ENCODE measurements around the gene INSIG2.

Gene INSIG2

GRCh38 chr2:118119761-118120400, 31.6 kb downstream of the INSIG2 start:
- Histone ChIP-seq H3K4me3 (ENCODE audit: low read depth in 1 of 2, low read length in 1 of 2) (no peak overlapping the region), H3K27ac (no peak overlapping the region), H3K27me3 (no peaks in the 10 kb centered on the region), H3K4me1 (ENCODE audit: control insufficient read depth in 1 of 2, insufficient read depth in 1 of 2, low read depth in 1 of 2, low read length in 1 of 2) (peaks cover 19 to 38% of the 10 kb centered on the region in 2 experiments), H3K36me3 (peaks cover 4% of the 10 kb centered on the region), H3K9me3 (no peaks in the 10 kb centered on the region)
- TF ChIP-seq, protein P1, sequence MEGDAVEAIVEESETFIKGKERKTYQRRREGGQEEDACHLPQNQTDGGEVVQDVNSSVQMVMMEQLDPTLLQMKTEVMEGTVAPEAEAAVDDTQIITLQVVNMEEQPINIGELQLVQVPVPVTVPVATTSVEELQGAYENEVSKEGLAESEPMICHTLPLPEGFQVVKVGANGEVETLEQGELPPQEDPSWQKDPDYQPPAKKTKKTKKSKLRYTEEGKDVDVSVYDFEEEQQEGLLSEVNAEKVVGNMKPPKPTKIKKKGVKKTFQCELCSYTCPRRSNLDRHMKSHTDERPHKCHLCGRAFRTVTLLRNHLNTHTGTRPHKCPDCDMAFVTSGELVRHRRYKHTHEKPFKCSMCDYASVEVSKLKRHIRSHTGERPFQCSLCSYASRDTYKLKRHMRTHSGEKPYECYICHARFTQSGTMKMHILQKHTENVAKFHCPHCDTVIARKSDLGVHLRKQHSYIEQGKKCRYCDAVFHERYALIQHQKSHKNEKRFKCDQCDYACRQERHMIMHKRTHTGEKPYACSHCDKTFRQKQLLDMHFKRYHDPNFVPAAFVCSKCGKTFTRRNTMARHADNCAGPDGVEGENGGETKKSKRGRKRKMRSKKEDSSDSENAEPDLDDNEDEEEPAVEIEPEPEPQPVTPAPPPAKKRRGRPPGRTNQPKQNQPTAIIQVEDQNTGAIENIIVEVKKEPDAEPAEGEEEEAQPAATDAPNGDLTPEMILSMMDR (IDR thresholded peaks at IDR 0.05): no peak

DNA sequence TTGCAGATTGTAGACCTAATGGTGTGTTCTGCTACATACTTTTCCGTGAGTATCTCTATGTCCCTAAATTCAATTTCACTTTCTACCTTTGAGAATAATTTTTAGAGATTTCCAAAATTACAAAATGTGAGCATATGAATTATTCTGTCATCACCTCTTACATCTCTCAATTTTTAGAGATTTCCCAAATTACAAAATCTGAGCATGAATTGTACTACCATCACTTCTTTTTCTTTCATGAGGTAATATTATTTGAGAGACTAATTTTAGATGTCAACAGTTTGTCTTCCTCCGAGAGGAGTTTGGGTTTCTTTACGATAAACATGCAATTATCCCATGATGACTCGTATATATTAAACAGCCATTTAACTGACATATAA, 32.1 kb downstream of the INSIG2 start:
- TF ChIP-seq, protein P1 (IDR thresholded peaks at IDR 0.05): no peak
- H3K4me1 ChIP-seq (ENCODE audit: control insufficient read depth in 1 of 2, insufficient read depth in 1 of 2, low read depth in 1 of 2, low read length in 1 of 2): peaks cover 24 to 43% of the 10 kb centered on the region in 2 experiments
- H3K4me3 ChIP-seq (ENCODE audit: low read depth in 1 of 2, low read length in 1 of 2): no peak overlapping the region

GRCh38 chr2:118121101-118121500, 32.8 kb downstream of the INSIG2 start:
- Histone ChIP-seq H3K4me1 (ENCODE audit: control insufficient read depth in 1 of 2, insufficient read depth in 1 of 2, low read depth in 1 of 2, low read length in 1 of 2) (peaks cover 27 to 49% of the 10 kb centered on the region in 2 experiments), H3K36me3 (peaks cover 2% of the 10 kb centered on the region), H3K9me3 (no peaks in the 10 kb centered on the region), H3K27me3 (no peaks in the 10 kb centered on the region), H3K27ac (no peak overlapping the region), H3K4me3 (ENCODE audit: low read depth in 1 of 2, low read length in 1 of 2) (no peak overlapping the region)
- TF ChIP-seq, protein P1 (IDR thresholded peaks at IDR 0.05): no peak

More for the DNA sequence above, 32.1 kb downstream of the INSIG2 start:
- H3K36me3 ChIP-seq: peaks cover 4% of the 10 kb centered on the region
- H3K9me3 ChIP-seq: no peaks in the 10 kb centered on the region
- H3K27ac ChIP-seq: no peak overlapping the region
- no peaks in the 10 kb centered on the region for H3K27me3 ChIP-seq

DNA sequence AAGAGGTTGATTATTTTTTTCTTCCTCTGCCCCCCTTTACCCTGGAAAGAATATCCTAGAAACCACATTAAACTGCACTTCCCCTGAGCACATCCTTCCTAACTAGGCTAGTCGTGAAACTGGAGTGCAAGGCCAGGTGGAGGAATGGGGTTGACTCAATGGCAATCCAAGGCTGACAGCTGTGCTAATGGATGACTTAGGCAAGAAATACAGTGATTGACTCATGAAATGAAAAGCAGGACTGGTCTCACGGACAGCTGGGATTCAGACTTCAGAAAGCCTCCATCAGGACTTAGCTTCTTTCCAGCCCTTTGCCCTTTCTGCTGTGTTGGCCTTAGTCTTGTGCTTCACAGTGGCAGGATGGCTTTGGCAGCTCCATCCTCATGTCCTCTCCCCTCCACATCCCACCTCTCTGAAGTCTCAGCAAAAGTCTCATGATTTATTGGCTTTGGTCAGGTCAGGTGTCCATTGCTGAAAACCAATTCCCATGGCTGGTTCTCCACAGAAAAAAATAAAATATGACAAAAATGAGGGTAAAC, 33.8 kb downstream of the INSIG2 start:
- no peaks in the 10 kb centered on the region for H3K9me3 ChIP-seq
- H3K27ac ChIP-seq: no peak overlapping the region
- TF ChIP-seq, protein P1 (IDR thresholded peaks at IDR 0.05): no peak
- no peaks in the 10 kb centered on the region for H3K36me3 ChIP-seq
- H3K4me1 ChIP-seq (ENCODE audit: control insufficient read depth in 1 of 2, insufficient read depth in 1 of 2, low read depth in 1 of 2, low read length in 1 of 2): peaks cover 27 to 49% of the 10 kb centered on the region in 2 experiments
- no peak overlapping the region for H3K4me3 ChIP-seq (ENCODE audit: low read depth in 1 of 2, low read length in 1 of 2)
- no peaks in the 10 kb centered on the region for H3K27me3 ChIP-seq

DNA sequence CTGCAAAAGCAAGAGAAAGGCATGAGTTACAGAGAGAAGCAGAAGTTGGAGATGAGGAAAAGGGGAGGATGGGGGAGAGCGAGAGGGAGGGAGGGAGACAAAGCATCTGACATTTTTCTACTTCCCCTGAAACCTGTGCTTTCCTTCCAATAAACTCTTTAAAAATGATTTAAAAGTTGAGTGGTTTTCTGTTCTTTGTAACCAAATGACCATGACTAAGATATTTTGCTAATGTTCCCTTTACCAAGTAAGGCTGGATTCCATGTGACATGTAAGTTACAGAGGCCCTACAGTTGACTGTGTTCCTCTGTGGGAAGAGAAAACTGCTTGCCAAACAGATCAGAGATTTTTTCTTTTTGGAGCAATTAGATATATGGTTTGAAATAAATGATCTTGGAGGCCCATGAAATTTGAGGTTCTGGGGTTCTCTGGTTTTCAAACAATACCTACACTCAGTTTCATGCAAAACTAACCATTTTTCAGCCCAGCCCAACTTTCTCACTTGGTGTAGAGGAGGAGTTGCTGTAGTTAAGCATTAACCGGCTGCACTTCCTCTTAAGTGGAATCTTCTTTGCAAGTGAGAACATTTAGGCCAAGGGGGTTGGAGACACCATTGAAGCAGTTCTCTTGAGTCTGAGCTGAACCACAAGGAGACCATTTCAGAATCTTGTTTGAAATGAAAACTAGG, 34.5 kb downstream of the INSIG2 start:
- no peaks in the 10 kb centered on the region for H3K36me3 ChIP-seq
- no peaks in the 10 kb centered on the region for H3K27me3 ChIP-seq
- H3K27ac ChIP-seq: peak overlapping the region; percentile 20
- H3K4me3 ChIP-seq (ENCODE audit: low read depth in 1 of 2, low read length in 1 of 2): no peak overlapping the region
- no peaks in the 10 kb centered on the region for H3K9me3 ChIP-seq
- peaks cover 27 to 49% of the 10 kb centered on the region in 2 experiments for H3K4me1 ChIP-seq (ENCODE audit: control insufficient read depth in 1 of 2, insufficient read depth in 1 of 2, low read depth in 1 of 2, low read length in 1 of 2)
- TF ChIP-seq, protein P1 (IDR thresholded peaks at IDR 0.05): no peak

All from neutrophil (primary cell).